Heart left ventricle (tissue), 16 donors: ENCODE data around the gene LIMS2. TPM values are rescaled to one million over a fixed set of nuclear protein-coding genes. Genes with fewer than 3 reads are reported as not detected.
A peak's percentile ranks its signal among the peaks of the same experiment; 100 is the strongest.

Experiments used
- ATAC-seq, 4 donors: fragments of 200-7000 bp; cut with Tn5 transposase; one replicate each; pipeline ENCODE4 v1.9.1; 2020 to 2022; ENCODE audit warnings: moderate library complexity in 4 of 4, mild to moderate bottlenecking in 3 of 4, moderate number of reproducible peaks in 1 of 4
- DNase-seq, 5 donors: peaks; one replicate each; pipeline ENCODE4 v3.0.0-alpha.2; 2020
- H3K27ac ChIP-seq, 12 donors: fragments of 200-600 bp; sonication (generic) in 4 of 12; one replicate each; pipeline versions ENCODE4 v1.5.0 to v1.8.0; 2016 to 2022; ENCODE audit warnings: mild to moderate bottlenecking in 2 of 12
- H3K27me3 ChIP-seq, 9 donors: fragments of 200-600 bp; sonication (generic) in 2 of 9; one replicate each; pipeline versions ENCODE4 v1.5.1 to v1.8.0; 2016 to 2022; ENCODE audit warnings: mild to moderate bottlenecking in 3 of 9
- H3K36me3 ChIP-seq, 9 donors: fragments of 200-600 bp; sonication (generic) in 2 of 9; one replicate each; pipeline versions ENCODE4 v1.5.0 to v1.8.0; 2018 to 2022; ENCODE audit warnings: mild to moderate bottlenecking in 2 of 9
- H3K4me1 ChIP-seq, 12 donors: fragments of 200-600 bp; sonication (generic) in 4 of 12; one replicate each; pipeline versions ENCODE4 v1.5.0 to v1.8.0; 2016 to 2022; ENCODE audit warnings: mild to moderate bottlenecking in 3 of 12
- H3K4me3 ChIP-seq, 12 donors: fragments of 200-600 bp; sonication (generic) in 4 of 12; one replicate each; pipeline versions ENCODE4 v1.5.0 to v1.8.0; 2017 to 2022; ENCODE audit warnings: mild to moderate bottlenecking in 9 of 12, moderate library complexity in 4 of 12
- H3K9me3 ChIP-seq, 12 donors: fragments of 200-600 bp; sonication (generic) in 4 of 12; one replicate each; pipeline versions ENCODE4 v1.5.0 to v1.8.0; 2016 to 2022; ENCODE audit warnings: mild to moderate bottlenecking in 1 of 12
- CTCF ChIP-seq, 12 donors: fragments of 200-600 bp; sonication (generic) in 4 of 12; IDR thresholded peaks; one replicate each; pipeline versions ENCODE4 v1.5.0 to v1.8.0; 2018 to 2022; ENCODE audit warnings: antibody characterized with exemption in 12 of 12, mild to moderate bottlenecking in 5 of 12
- POLR2A ChIP-seq, 2 donors: fragments of 450-650 bp; IDR thresholded peaks; one replicate each; pipeline ENCODE4 v1.6.1; 2017; ENCODE audit warnings: antibody characterized with exemption in 2 of 2, mild to moderate bottlenecking in 2 of 2, moderate library complexity in 2 of 2
- WGBS, 4 donors: extraction: QIAGEN DNeasy Blood & Tissue Kit in 2 of 4; methylation state at CpG; one replicate each; pipeline versions ENCODE4 v1.1.5 to v1.1.7; 2013 to 2018; 5-methylcytosine and 5-hydroxymethylcytosine counted together
- intact Hi-C, 10 donors: fragments of 100-400 bp; cut with DNase I; formaldehyde crosslinking; loops; one replicate each; pipeline versions ENCODE4 v1.11.1 to v1.14.2; 2022
- long read RNA-seq, 3 donors: library from polyadenylated mRNA; unstranded; transcript quantifications; one replicate each; pipeline ENCODE4 v2.0.0, GENCODE V29; 2020 to 2021
- polyA plus RNA-seq, 2 donors: library from polyadenylated mRNA; stranded (reverse); fragments of 200-250 nt; gene quantifications; one replicate each; pipeline ENCODE4 v1.2.3, GENCODE V29; 2013
- total RNA-seq, 9 donors: library from RNA; depleted of rRNA in 2 of 9; stranded (reverse); fragments of >200 nt in 2 of 9; fragmentation: NEBNext Ultra II Directional in 3 of 9; extraction: Animal tissue kit (Norgen Biotek cat#: 25700) in 3 of 9; gene quantifications; one replicate each; pipeline versions ENCODE4 v1.1.0 to v1.2.4, GENCODE V29; 2016 to 2023
- donor health status: ischemic (EF 13 %, LVEDD 7.1; RV severe dilation, severe dysfunction).
- donor health status: healthy with polysubstance abuse.
- donor health status: DM: no; HTN: yes; CAD: no.
- donor health status: DM: no; HTN: no; CAD: no.
- donor health status: ischemic (EF 25% LVEDD 6.9; RV normal size, moderate dysfunction).
- donor health status: ischemic (EF 25% LVEDD 5.7; RV mildly dilated, moderate dysfunction).
- donor health status: healthy.
- donor health status: DM: yes; HTN: yes; CAD: no.
- donor health status: ischemic (EF 35%, LVEDD 5.7; RV mildly dilated, moderate dysfunction).
- donor health status: nonischemic (EF 11% LVEDD 7.7; RV severe dilation, severe dysfunction).
- donor health status: DM: yes; HTN: yes; CAD: no.
- donor health status: PGD.
- donor health status: ischemic (EF 29% LVEDD 5.4; RV normal size, mild dysfunction).
- donor health status: nonischemic (EF 23%, LVEDD 6.1; RV moderate dilation, normal function).

The LIMS2 gene
- total RNA-seq, result 100 to 1,000 TPM in 7 of 9 donors, 10 to 100 TPM in 2; 97.1 to 225 (median 158) TPM
- 100 to 1,000 TPM; 115 to 293 TPM for polyA plus RNA-seq
- long read RNA-seq, donor 1, transcript LIMS2-204 (6 exons, 1,678 nt), result minor isoform, 9 of 173 reads
- long read RNA-seq, donor 1, transcript LIMS2-202 (10 exons, 2,045 nt), result major isoform, 75 of 173 reads
- long read RNA-seq, donor 1, partial matches to known transcripts, result 21 of 173 reads
- long read RNA-seq, donor 1, other reads (novel, unspliced or antisense), result 63 of 173 reads
- long read RNA-seq, donor 2, transcript LIMS2-204 (6 exons, 1,678 nt), result minor isoform, 12 of 328 reads
- long read RNA-seq, donor 2, transcript LIMS2-208 (10 exons, 2,335 nt), result minor isoform, 10 of 328 reads
- long read RNA-seq, donor 2, transcript LIMS2-202 (10 exons, 2,045 nt), result major isoform, 169 of 328 reads
- long read RNA-seq, donor 2, partial matches to known transcripts, result 79 of 328 reads
- long read RNA-seq, donor 2, other reads (novel, unspliced or antisense), result 54 of 328 reads
- long read RNA-seq, donor 3, transcript LIMS2-202 (10 exons, 2,045 nt), result major isoform, 50 of 127 reads
- long read RNA-seq, donor 3, partial matches to known transcripts, result 11 of 127 reads
- long read RNA-seq, donor 3, other reads (novel, unspliced or antisense), result 63 of 127 reads

- Histone ChIP-seq H3K9me3 (no peaks in the 10 kb centered on the region), H3K36me3 (peaks cover 0 to 4% (median 0%) of the 10 kb centered on the region in 9 donors), H3K27ac (peak within 1 kb of the TSS; percentile 88 to 100 (median 96)), H3K4me1 (peaks cover 0 to 61% (median 44%) of the 10 kb centered on the region in 12 donors), H3K27me3 (peaks cover 0 to 26% (median 0%) of the 10 kb centered on the region in 9 donors), H3K4me3 (peak within 1 kb of the TSS; percentile 69 to 98 (median 86))
- 0 to 2% (median 1%) methylated on average over 50 to 56 of the region's 56 CpGs for WGBS, 4 donors
- ATAC-seq, result peak; percentile 33 to 66 (median 49)
- intact Hi-C loops, result loop anchor here in 5 of 10 donors (2.0 to 10.0 kb wide), 7 partner anchors 17 to 83 kb away; no protein-coding TSS in a partner anchor
- DNase-seq, result peak; percentile 74 to 81 (median 78)
- peak in 1 of 2 donors; percentile 26 for TF ChIP-seq POLR2A (IDR thresholded peaks at IDR 0.05)
- peak in 10 of 12 donors; percentile 11 to 45 (median 28) for TF ChIP-seq CTCF (IDR thresholded peaks at IDR 0.05)
These were observed at the start of gene LIMS2 for GRCh38 chr2:127675331-127676261. Gene LIMS2, minus strand, starts transcription at chr2:127675530. Its CDS starts 506 bp downstream, at chr2:127675024.

GRCh38 chr2:127722807-127723206 lies 47.5 kb upstream of the LIMS2 start:
- TF ChIP-seq POLR2A (IDR thresholded peaks at IDR 0.05) (no peak), CTCF (IDR thresholded peaks at IDR 0.05) (no peak)
- no peak for DNase-seq
- Histone ChIP-seq H3K27ac (peak overlapping the region; percentile 32 to 78 (median 65)), H3K27me3 (no peaks in the 10 kb centered on the region), H3K4me3 (no peak overlapping the region), H3K36me3 (peaks cover 0 to 68% (median 58%) of the 10 kb centered on the region in 9 donors), H3K4me1 (peaks cover 0 to 38% (median 10%) of the 10 kb centered on the region in 12 donors), H3K9me3 (no peaks in the 10 kb centered on the region)
- intact Hi-C loops, result no loop called here
- peak in 3 of 4 donors; percentile 71 to 75 (median 73) for ATAC-seq
- WGBS, 4 donors, result 51 to 55% (median 53%) methylated on average over 3 of the region's 3 CpGs

- 91 to 97% (median 92%) methylated on average over 2 of the region's 2 CpGs for WGBS, 4 donors
- DNase-seq (no peak), ATAC-seq (peak in 1 of 4 donors; percentile 22)
- Histone ChIP-seq H3K4me1 (peaks cover 0 to 36% (median 9%) of the 10 kb centered on the region in 12 donors), H3K27ac (peak overlapping the region in 11 of 12 donors; percentile 15 to 78 (median 65)), H3K4me3 (no peak overlapping the region), H3K36me3 (peaks cover 0 to 73% (median 59%) of the 10 kb centered on the region in 9 donors), H3K9me3 (no peaks in the 10 kb centered on the region), H3K27me3 (no peaks in the 10 kb centered on the region)
- intact Hi-C loops, result no loop called here
- TF ChIP-seq CTCF (IDR thresholded peaks at IDR 0.05), result no peak
- TF ChIP-seq POLR2A (IDR thresholded peaks at IDR 0.05), result no peak
These were observed 46.6 kb upstream of the LIMS2 start for GRCh38 chr2:127721978-127722355.
